NK-92 treated with Interleukin-12 subunit alpha and Interleukin-12 subunit beta, amount 100 ng/mL, for 24 hours (cell line): ENCODE results near the gene DND1.
"Not testable (repeated sequence)": the region's sequence is repeated elsewhere in the genome, so short reads cannot be mapped to it uniquely, and the experiment has no call there.

ENCODE experiments used
- DNase-seq: peaks from one replicate; lab custom pipeline; 2025; lab: John Stamatoyannopoulos, UW

DND1 gene

DNA sequence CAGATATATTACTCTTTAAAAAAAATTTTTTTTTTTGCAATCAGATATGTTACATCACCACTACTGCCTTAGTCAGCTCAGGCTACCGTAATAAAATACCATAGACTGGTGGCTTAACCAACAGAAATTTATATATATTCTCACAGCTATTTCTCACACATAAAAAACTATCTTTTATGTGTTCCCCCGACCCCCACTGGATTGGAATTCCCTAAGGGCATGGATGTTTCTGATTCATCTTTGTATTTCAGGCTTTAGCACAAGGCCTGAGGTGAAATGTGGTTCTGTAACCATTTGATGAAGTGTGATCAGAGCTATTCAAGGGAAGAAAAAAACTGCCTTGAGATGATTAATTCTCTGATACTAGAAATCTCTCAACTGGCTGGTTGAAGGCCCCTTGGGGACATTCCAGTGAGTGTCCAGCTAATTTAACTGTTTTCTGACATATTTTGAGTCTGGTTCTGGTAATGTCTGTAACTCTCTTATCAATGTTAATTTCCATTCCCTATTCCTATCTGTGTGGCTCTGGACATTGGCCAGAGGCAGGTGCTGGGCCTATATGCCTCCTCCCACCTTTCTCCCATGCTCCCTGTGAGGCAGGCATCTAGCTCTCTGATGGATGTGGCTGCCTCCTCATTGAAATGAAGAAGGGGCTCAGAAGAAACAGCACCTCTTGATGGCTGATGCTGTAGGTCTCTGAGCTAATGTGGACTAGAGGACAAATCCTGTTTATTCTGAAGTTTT lies 42.9 kb downstream of the DND1 start:
- DNase-seq = no peak

DNA sequence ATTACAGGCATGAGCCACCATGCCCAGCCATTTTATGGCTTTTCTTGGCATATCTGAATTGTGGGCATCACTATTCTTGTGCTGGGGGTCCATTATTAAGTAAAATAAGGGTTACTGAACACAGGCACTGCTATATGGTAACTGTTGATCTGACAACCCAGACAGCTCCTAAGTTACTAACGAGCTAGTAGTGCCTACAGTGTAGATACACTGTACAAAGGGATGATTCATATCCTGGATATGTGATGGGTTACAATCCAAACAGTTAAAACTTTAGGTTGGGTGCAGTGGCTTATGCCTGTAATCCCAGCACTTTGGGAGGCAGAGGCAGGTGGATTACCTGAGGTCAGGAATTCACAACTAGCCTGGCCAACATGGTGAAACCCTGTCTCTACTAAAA lies 44.7 kb downstream of the DND1 start:
- no peak for DNase-seq

DNA sequence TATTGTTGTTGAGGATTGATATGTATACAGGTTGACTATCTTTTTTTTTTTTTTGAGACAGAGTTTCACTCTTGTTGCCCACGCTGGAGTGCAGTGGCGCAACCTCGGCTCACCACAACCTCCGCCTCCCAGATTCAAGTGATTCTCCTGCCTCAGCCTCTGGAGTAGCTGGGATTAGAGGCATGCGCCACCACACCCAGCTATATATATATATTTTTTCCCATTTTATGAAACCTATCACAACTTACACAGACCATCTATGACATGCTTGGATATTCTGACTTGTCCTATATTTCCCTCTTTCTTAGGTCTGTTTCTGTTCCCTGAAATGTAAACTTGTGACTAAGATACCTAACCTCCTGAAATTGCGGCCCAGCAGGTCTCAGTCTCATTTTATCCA lies 45.4 kb downstream of the DND1 start:
- no peak for DNase-seq

DNA sequence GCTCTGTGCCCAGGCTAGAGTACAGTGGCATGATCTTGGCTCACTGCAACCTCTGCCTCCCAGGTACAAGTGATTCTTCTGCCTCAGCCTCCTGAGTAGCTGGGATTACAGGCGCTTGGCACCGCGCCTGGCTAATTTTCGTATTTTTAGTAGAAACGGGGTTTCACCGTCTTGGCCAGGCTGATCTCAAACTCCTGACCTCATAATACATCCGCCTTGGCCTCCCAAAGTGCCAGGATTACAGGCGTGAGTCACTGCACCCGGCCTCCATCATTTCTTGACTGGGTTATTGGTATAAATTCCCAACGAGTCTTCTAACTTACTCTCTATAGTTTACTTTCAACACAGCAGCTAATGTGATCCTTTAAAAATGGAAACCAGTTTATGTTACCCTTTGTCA lies 48.5 kb downstream of the DND1 start:
- not testable (repeated sequence) for DNase-seq

DNA sequence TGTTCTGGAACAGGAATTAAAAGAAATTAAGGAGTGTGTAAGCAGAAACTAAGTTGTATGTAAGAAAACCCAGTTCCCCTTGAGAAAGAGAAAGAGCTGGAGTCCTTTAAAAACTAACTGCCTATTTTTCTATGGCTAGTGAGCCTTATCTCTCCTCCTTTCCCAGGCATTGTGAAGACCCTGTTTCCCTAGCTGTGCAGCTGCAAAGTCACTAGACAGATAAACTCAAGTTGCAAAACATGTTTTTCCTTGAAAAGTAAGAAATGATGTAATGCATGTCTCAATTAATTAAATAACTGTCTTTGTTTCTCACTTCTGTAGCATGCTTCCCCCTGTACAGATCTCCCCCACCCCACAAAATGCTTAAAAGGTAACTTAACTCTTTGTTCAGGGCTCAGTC lies 50.3 kb downstream of the DND1 start:
- not testable (repeated sequence) for DNase-seq

DNA sequence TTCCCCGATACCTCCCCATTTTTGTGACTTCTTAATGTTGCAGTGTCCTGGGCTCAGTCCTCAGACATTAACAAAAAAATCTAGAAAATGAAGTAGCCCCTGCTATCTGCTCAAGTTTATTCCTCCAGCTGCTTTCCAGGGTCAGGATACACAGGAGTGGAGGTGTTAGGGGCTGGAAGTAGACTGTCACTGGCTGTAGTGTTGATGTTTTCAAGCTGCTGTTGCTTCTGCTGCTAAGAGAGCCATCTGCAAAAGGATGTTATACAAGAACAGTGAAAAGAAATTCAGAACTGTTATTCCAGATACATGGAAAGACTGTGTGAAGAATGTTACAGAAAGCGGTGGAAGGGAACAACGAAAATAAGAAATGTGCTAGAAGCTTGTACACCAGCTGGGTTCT lies 51.1 kb downstream of the DND1 start:
- DNase-seq = no peak
